HL-60 (cell line): ENCODE results near the gene OXLD1.

Experiments
- DNase-seq, 2 experiments: peaks; one replicate each; pipeline ENCODE4 v3.0.0-alpha.2; 2010 to 2020; ENCODE audit warnings: low read depth in 1 of 2, low spot score in 1 of 2
- H3K27ac ChIP-seq: fragments of 250-450 bp; sonication (Bioruptor Pico); replicated peaks from 2 replicates; pipeline ENCODE4 v1.5.1; 2020; ENCODE audit warnings: mild to moderate bottlenecking, moderate library complexity
- H3K27me3 ChIP-seq: fragments of 250-450 bp; sonication (Bioruptor Pico); 2 replicates; pipeline ENCODE4 v1.5.1; 2021; ENCODE audit warnings: mild to moderate bottlenecking, moderate library complexity; ENCODE audit not compliant: insufficient read depth, poor library complexity, severe bottlenecking
- H3K4me3 ChIP-seq: replicated peaks from 2 replicates; pipeline ENCODE4 v1.5.1; 2011; ENCODE audit warnings: mild to moderate bottlenecking, control low read depth, low read length; ENCODE audit not compliant: insufficient read depth
- CTCF ChIP-seq: IDR thresholded peaks from one replicate; pipeline ENCODE4 v1.5.1; 2011; ENCODE audit warnings: low read length, control low read depth, inconsistent platforms; ENCODE audit not compliant: insufficient read depth
- GABPA ChIP-seq: IDR thresholded peaks from 2 replicates; pipeline ENCODE4 v1.6.1; 2012; ENCODE audit warnings: low read depth
- POLR2AphosphoS5 ChIP-seq: IDR thresholded peaks from 2 replicates; pipeline ENCODE4 v1.6.1; 2012; ENCODE audit warnings: low read depth
- REST ChIP-seq: IDR thresholded peaks from 2 replicates; pipeline ENCODE4 v1.6.1; 2012; ENCODE audit warnings: low read depth; ENCODE audit not compliant: insufficient replicate concordance
- SPI1 ChIP-seq: IDR thresholded peaks from 2 replicates; pipeline ENCODE4 v1.6.1; 2012; ENCODE audit warnings: low read depth, mild to moderate bottlenecking, borderline replicate concordance

OXLD1 gene

GRCh38 chr17:81650951-81651350 lies 15.5 kb downstream of the OXLD1 start:
- no peak for DNase-seq

GRCh38 chr17:81648707-81649085 lies 17.7 kb downstream of the OXLD1 start:
- TF ChIP-seq REST (no peak), POLR2AphosphoS5 (no peak), CTCF (no peak), SPI1 (no peak), GABPA (no peak)
- Histone ChIP-seq H3K4me3 (no peak overlapping the region), H3K27ac (no peak overlapping the region), H3K27me3 (no peaks in the 10 kb centered on the region)
- no peak for DNase-seq

More at GRCh38 chr17:81650951-81651350, 15.5 kb downstream of the OXLD1 start:
- TF ChIP-seq CTCF, result no peak
- no peak for TF ChIP-seq POLR2AphosphoS5
- no peak for TF ChIP-seq GABPA
- TF ChIP-seq SPI1, result no peak
- TF ChIP-seq REST, result no peak
- no peak overlapping the region for H3K27ac ChIP-seq
- H3K4me3 ChIP-seq, result no peak overlapping the region
- no peaks in the 10 kb centered on the region for H3K27me3 ChIP-seq

GRCh38 chr17:81648013-81648706 lies 18.2 kb downstream of the OXLD1 start:
- H3K4me3 ChIP-seq, result no peak overlapping the region
- TF ChIP-seq GABPA, result no peak
- TF ChIP-seq REST, result no peak
- TF ChIP-seq POLR2AphosphoS5, result no peak
- no peak for TF ChIP-seq CTCF
- TF ChIP-seq SPI1, result no peak
- H3K27ac ChIP-seq, result no peak overlapping the region
- H3K27me3 ChIP-seq, result no peaks in the 10 kb centered on the region
- no peak for DNase-seq
